Measurements from ENCODE around the gene SCAF8. TPM values are rescaled to one million over a fixed set of nuclear protein-coding genes. Genes with fewer than 3 reads are reported as not detected.
A peak's percentile ranks its signal among the peaks of the same experiment; 100 is the strongest.

The SCAF8 gene, protein sequence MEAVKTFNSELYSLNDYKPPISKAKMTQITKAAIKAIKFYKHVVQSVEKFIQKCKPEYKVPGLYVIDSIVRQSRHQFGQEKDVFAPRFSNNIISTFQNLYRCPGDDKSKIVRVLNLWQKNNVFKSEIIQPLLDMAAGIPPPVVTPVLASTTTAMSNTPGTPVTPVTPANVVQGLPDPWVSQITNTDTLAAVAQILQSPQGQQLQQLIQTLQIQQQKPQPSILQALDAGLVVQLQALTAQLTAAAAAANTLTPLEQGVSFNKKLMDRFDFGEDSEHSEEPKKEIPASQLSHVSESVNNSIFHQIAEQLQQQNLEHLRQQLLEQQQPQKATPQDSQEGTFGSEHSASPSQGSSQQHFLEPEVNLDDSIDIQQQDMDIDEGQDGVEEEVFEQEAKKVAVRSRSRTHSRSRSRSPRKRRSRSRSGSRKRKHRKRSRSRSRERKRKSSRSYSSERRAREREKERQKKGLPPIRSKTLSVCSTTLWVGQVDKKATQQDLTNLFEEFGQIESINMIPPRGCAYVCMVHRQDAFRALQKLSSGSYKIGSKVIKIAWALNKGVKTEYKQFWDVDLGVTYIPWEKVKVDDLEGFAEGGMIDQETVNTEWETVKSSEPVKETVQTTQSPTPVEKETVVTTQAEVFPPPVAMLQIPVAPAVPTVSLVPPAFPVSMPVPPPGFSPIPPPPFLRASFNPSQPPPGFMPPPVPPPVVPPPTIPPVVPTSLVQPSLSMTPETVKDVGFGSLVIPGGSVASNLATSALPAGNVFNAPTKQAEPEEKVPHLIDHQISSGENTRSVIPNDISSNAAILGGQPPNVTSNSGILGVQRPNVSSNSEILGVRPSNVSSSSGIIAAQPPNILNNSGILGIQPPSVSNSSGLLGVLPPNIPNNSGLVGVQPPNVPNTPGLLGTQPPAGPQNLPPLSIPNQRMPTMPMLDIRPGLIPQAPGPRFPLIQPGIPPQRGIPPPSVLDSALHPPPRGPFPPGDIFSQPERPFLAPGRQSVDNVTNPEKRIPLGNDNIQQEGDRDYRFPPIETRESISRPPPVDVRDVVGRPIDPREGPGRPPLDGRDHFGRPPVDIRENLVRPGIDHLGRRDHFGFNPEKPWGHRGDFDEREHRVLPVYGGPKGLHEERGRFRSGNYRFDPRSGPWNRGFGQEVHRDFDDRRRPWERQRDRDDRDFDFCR (N-terminal part only)
- 10 to 100 TPM; 41.1 to 50.7 (median 44.9) TPM for total RNA-seq

DNA sequence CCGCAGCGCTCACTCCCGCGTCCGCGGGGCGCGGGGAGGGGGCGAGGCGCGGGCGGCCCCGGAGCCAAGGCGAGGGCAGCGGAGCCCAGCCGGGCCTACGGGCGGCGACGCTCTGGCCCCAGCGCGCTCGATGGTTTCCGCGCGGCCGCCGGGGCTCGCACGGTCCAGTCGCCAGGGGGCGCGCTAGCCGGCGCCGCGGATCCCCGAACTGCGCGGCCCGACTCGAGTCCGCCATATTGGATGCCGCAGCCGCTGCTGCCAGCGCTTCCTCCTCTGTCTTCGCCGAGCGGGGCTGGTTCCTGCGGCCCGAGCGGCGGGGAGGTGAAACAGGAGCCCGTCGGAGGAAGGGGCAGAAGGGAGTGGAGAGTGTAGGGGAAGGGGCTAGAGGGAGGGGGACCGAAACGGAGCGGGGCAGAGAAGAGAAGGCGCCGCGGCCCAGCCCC lies at the start of gene SCAF8:
SCAF8 (plus strand) TSS at position 234 of the 443 bp plus-strand sequence. CDS start 485 bp downstream, outside the sequence.
- WGBS, 2 donors, result 0 to 1% methylated on average over 16 to 56 of the region's 61 CpGs
- peak; percentile 60 to 63 for DNase-seq (ENCODE audit: low spot score in 2 of 2)
- Histone ChIP-seq H3K36me3 (no peaks in the 10 kb centered on the region), H3K4me3 (peak within 1 kb of the TSS; percentile 90 to 94 (median 92)), H3K27ac (peak within 1 kb of the TSS; percentile 99 to 100 (median 100)), H3K27me3 (no peaks in the 10 kb centered on the region), H3K4me1 (peaks cover 0 to 52% (median 26%) of the 10 kb centered on the region in 4 donors), H3K9me3 (no peaks in the 10 kb centered on the region)
- TF ChIP-seq, protein P1, sequence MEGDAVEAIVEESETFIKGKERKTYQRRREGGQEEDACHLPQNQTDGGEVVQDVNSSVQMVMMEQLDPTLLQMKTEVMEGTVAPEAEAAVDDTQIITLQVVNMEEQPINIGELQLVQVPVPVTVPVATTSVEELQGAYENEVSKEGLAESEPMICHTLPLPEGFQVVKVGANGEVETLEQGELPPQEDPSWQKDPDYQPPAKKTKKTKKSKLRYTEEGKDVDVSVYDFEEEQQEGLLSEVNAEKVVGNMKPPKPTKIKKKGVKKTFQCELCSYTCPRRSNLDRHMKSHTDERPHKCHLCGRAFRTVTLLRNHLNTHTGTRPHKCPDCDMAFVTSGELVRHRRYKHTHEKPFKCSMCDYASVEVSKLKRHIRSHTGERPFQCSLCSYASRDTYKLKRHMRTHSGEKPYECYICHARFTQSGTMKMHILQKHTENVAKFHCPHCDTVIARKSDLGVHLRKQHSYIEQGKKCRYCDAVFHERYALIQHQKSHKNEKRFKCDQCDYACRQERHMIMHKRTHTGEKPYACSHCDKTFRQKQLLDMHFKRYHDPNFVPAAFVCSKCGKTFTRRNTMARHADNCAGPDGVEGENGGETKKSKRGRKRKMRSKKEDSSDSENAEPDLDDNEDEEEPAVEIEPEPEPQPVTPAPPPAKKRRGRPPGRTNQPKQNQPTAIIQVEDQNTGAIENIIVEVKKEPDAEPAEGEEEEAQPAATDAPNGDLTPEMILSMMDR (IDR thresholded peaks at IDR 0.05), result peak; percentile 84 to 96 (median 95)
- peak; percentile 18 to 36 for TF ChIP-seq POLR2A (IDR thresholded peaks at IDR 0.05)
- peak in 1 of 2 donors; percentile 48 for TF ChIP-seq EP300 (IDR thresholded peaks at IDR 0.05)

DNA sequence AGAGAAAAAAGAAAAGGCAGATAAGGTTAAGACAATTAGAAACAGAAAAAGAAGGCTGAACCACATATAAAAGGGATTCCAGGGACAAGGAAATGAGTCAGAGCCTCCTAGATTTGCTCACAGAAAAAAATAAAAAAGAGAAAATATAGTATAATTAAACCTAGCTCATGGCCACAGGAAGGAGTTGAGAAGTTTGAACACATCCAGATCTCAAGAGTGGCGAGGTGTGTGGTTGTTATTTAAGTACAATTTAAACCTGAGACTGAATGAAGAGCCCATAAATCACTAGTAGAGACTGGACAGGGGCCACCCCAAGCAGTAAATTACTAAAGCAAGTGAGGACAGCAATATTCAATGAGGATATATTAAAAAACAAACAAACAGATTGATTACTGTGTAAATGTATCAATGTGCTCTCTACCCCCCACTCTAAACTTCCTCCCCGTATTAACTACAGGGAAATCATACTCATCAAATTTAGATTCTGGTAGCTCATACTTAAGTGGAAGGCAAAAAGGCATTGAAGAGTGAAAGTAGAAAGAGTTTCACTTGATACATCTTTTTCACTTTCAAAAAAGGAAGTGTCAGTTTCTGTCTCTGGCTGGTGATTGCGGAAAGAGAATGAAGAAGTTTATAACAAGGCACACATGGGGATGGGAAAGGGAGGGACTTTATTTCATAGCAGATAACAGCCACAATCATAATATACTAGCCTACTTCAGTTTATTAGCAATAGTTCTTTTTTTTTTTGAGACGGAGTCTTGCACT lies 49.3 kb upstream of the SCAF8 start:
- Histone ChIP-seq H3K9me3 (no peaks in the 10 kb centered on the region), H3K36me3 (no peaks in the 10 kb centered on the region), H3K27ac (no peak overlapping the region), H3K4me1 (peaks cover 0 to 4% (median 0%) of the 10 kb centered on the region in 4 donors), H3K4me3 (no peak overlapping the region), H3K27me3 (no peaks in the 10 kb centered on the region)
- 61 to 67% methylated on average over 4 of the region's 4 CpGs for WGBS, 2 donors
- DNase-seq (ENCODE audit: low spot score in 2 of 2), result no peak
- TF ChIP-seq, protein P1 (IDR thresholded peaks at IDR 0.05), result no peak
- TF ChIP-seq EP300 (IDR thresholded peaks at IDR 0.05), result no peak
- TF ChIP-seq POLR2A (IDR thresholded peaks at IDR 0.05), result no peak

DNA sequence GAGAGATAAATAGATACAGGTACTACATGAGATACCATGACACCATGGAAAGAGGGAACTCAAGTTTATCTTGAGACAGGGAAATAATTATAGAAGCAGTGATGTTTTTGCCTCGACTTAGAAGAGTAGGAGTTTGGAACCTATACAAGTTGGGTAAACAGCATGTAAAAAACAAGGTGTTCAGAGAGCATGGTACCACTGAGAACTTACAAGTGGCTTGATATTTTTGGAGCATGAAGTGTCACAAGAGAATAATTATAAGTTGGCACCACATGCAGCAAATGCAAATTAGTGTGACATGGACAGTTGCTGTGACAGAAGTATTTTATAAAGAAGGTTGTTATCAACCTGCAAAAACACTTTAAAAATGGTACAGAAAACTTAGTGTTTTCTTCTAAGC lies 47.1 kb upstream of the SCAF8 start:
- Histone ChIP-seq H3K27ac (no peak overlapping the region), H3K27me3 (no peaks in the 10 kb centered on the region), H3K36me3 (no peaks in the 10 kb centered on the region), H3K4me3 (no peak overlapping the region), H3K4me1 (peaks cover 0 to 4% (median 0%) of the 10 kb centered on the region in 4 donors), H3K9me3 (no peaks in the 10 kb centered on the region)
- DNase-seq (ENCODE audit: low spot score in 2 of 2), result no peak
- 80 to 82% methylated on average over 1 of the region's 1 CpG for WGBS, 2 donors
- TF ChIP-seq EP300 (IDR thresholded peaks at IDR 0.05) (no peak), POLR2A (IDR thresholded peaks at IDR 0.05) (no peak)
- TF ChIP-seq, protein P1 (IDR thresholded peaks at IDR 0.05), result no peak

DNA sequence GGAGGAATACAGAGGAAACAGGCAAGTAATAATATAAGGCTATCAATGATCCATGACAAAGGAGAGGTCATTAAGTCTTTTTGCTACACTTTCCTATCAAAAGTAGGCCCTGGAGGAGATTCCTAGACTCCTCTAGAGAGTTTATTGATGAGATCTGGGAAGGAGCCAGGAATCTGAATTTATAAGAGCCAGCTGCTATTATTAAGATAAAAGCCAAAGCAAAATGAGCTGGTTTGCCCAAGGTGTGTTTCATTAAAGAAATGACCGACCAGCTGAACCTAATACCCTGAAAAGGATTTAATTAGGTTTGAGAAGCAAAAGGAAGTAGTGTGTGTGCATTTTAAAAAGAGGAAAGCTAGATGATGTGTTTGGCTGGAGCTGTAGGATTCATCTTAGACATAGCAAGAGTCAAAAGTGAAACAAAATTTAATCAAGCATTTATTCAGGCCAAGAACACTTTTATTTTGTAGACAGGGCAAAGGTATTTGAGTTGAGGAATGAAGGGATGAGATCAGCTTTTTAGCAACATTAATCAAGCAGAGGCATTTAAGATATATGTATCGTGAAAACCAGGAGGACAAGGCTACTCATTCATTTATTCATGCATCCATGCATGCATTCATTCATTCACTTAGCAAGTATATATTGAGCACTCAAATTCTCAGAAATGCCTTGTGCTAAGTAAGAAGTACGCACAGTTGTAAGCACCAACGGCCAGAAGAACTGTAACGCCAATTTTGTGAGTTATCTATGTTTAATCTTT lies 43.5 kb upstream of the SCAF8 start:
- 74 to 77% methylated on average over 5 of the region's 5 CpGs for WGBS, 2 donors

More for the DNA sequence above, 43.5 kb upstream of the SCAF8 start:
- H3K27ac ChIP-seq, result no peak overlapping the region
- no peak for DNase-seq (ENCODE audit: low spot score in 2 of 2)
- H3K27me3 ChIP-seq, result no peaks in the 10 kb centered on the region
- no peaks in the 10 kb centered on the region for H3K4me1 ChIP-seq
- H3K4me3 ChIP-seq, result no peak overlapping the region
- no peaks in the 10 kb centered on the region for H3K9me3 ChIP-seq
- TF ChIP-seq POLR2A (IDR thresholded peaks at IDR 0.05) (no peak), EP300 (IDR thresholded peaks at IDR 0.05) (no peak)
- TF ChIP-seq, protein P1 (IDR thresholded peaks at IDR 0.05), result no peak
- H3K36me3 ChIP-seq, result no peaks in the 10 kb centered on the region
